Choroid plexus epithelial cell (primary cell): ENCODE results near the gene TRMU.
A peak's percentile ranks its signal among the peaks of the same experiment; 100 is the strongest.

ENCODE experiments used
- DNase-seq: peaks from one replicate; pipeline ENCODE4 v3.0.0-alpha.2; 2010; ENCODE audit warnings: low read depth
- H3K4me3 ChIP-seq: 2 replicates; pipeline ENCODE4 v1.5.1; 2011; ENCODE audit warnings: low read depth, mild to moderate bottlenecking, control low read depth, low read length, moderate library complexity
- TF ChIP-seq, protein P1 (sequence below): conservative IDR thresholded peaks from 2 replicates; pipeline ENCODE4 v1.5.1; 2011; ENCODE audit warnings: low read depth, mild to moderate bottlenecking, control low read depth, inconsistent platforms, low read length, moderate library complexity

TRMU gene

DNA sequence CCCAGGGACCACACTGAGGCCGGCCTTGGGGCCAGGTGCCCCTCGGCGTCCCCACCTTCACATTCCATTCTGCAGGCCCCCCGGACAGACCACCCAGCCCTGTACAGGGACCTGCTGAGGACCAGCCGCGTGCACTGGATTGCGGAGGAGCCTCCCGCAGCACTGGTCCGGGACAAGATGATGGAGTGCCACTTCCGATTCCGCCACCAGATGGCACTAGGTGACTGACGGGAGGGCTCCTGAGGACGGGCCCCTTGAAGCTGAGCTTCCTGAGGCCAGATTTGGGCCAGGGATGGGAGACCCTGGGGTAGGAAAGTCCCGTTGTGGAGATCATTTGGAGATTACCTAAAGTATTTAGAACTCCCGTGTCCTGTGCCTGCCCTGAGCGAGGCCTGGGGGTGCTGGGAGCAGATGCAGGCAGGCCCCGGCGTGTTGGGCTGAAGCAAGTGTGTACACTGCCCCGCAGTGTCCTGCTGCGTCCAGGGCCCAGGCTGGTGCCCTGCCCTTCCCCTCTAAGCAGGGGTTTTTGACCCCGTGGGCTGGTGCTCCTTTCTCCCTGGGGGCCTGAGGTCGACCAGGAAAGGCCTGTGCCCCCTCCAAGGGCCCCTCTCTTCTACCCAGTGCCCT is 20.0 kb downstream of the TRMU start:
- no peak overlapping the region for H3K4me3 ChIP-seq
- TF ChIP-seq, protein P1, sequence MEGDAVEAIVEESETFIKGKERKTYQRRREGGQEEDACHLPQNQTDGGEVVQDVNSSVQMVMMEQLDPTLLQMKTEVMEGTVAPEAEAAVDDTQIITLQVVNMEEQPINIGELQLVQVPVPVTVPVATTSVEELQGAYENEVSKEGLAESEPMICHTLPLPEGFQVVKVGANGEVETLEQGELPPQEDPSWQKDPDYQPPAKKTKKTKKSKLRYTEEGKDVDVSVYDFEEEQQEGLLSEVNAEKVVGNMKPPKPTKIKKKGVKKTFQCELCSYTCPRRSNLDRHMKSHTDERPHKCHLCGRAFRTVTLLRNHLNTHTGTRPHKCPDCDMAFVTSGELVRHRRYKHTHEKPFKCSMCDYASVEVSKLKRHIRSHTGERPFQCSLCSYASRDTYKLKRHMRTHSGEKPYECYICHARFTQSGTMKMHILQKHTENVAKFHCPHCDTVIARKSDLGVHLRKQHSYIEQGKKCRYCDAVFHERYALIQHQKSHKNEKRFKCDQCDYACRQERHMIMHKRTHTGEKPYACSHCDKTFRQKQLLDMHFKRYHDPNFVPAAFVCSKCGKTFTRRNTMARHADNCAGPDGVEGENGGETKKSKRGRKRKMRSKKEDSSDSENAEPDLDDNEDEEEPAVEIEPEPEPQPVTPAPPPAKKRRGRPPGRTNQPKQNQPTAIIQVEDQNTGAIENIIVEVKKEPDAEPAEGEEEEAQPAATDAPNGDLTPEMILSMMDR = peak; percentile 88
- DNase-seq = peak; percentile 73

DNA sequence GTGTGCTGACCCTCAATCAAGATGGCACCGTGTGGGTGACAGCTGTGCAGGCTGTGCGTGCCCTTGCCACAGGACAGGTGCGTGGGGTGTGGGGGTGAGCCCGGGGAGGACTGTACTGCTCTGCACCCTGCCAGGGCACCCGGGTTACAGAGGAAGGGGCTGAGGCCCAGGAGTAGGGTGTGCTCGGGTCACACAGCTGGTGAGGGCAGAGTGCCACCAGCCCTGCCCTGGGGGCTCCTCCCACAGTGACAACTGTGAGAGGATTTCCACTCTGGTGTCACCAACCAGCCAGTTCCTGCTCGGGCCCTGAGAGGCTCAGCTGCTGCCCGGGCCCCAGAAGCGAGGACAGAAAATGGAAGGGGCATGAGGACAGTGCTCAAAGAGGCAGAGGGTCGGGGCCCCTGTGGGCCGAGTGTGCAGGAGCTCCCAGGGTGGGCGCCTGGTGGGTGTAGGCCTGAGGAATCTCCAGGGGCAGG is 20.5 kb downstream of the TRMU start:
- DNase-seq = no peak
- no peak overlapping the region for H3K4me3 ChIP-seq
- TF ChIP-seq, protein P1 = no peak

DNA sequence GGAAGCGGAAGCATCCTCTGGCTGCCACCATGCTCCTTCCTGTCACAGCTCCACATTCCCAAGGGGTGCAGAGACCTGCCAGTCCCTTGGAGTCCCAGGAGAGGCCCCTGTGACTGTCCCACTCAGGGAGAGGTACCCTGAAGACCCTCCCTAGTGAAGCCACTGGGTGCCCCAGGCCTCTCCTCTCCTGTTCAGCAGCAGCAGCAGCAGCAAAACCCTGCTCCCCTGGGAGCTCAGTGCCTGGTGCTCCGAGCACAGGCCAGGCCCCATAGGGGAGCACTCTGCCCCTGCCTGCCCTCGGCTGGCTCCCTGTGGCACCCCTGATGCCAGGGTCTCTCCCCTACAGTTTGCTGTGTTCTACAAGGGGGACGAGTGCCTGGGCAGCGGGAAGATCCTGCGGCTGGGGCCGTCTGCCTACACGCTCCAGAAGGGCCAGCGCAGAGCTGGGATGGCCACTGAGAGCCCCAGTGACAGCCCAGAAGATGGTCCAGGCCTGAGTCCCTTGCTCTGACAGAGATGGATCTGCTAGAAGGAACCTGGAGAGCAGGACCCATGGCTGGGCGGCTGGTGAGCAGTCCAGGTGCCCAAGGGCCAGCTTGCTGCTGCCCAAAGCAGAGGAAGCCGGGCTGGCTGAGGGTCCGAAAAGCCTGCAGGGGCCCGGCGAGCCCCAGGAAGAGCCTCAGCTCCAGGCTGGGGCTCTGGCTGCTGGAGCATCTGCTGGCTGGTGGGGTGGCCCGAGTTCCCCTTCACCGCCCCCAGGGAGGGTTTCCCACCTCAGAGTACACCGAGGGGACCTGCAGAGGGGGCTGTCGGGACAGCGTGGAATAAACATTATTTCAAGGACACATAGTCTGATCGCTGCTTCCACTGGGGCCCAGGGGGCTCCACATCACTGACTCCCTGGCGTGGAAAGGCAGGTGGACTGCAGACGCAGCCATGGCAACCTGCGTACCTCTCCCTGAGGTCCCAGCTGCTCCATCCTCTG is 21.3 kb downstream of the TRMU start:
- no peak for DNase-seq
- TF ChIP-seq, protein P1 = no peak
- H3K4me3 ChIP-seq = no peak overlapping the region

DNA sequence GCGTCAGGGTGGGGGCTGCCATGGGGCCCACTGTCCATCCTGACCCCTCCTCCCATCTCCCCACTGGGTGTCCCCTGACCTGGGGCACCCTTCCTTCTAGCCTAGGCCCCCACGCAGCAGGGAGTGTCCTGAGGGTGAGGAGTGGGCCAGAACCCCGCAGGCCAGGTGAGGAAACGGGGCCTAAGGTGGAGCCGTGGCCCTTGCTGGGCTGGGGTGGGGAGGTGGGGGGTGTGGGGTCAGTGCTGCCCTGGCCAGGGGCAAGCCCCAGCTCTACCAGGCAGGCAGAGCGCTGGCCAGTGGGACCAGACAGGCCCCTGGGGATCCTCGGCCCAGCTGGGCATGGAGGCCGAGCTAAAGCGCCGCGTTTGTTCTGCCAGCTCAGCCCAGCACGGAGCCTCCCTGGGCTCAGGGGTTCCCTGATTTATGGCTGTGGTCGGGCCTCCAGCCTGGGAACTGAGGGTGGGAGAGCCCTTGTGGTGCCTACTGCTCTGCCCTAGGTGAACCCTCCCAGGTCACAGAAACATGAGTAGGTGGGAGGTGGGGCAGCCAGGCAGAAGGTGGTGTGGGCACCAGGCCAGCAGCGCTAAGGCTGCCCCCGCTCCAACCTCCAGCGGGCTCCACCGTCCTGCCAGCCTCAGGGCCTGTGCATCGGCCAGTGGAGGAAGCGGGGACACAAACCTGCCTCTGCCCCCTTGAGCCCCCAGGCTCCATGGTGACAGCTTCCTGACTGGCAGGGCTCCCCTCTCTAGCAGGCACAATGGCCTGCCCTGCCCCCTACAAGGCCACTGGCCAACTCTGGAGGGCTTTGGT is 22.4 kb downstream of the TRMU start:
- no peak for DNase-seq
- no peak overlapping the region for H3K4me3 ChIP-seq
- TF ChIP-seq, protein P1 = no peak

DNA sequence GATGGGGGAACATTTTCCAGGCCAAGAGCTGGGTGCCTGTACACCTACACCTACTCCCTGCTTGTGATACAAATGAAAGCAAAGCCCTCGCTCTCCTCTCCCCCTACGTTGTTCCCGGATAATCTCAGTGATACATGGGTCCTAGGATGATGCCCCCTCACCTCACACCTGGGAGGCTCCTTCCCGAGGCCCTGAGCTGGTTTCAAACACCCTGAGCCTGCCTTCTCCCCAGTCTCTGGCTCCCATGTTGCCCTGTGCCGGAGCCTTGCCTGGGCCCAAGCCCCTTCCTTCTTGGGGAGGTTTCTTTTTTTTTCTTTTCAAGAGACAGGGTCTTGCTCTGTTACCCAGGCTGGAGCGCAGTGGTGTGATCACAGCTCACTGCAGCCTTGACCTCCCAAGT is 23.3 kb downstream of the TRMU start:
- DNase-seq = no peak
- H3K4me3 ChIP-seq = no peak overlapping the region
- TF ChIP-seq, protein P1 = no peak

DNA sequence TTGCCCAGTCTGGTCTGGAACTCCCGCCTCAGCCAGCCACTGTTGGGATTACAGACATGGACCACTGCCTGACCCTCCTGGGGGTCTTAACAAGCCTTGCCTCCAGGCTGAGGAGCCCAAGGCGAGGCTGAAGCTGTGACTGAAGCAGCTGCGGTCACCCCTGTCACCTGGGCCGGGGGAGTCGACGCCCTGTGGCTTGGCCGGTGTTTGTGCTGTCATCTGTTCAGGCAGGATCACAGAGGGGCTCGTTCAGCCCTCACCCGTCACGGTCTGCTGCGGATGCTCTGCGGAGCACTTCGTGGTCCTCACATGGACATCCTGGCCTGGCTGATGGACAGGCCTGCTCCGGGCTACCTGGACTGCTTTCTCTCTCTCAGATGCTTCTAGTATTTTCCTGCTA is 23.8 kb downstream of the TRMU start:
- no peak for DNase-seq
- TF ChIP-seq, protein P1 = no peak
- H3K4me3 ChIP-seq = no peak overlapping the region
